ENCODE results near the gene CCNB1.

DNA sequence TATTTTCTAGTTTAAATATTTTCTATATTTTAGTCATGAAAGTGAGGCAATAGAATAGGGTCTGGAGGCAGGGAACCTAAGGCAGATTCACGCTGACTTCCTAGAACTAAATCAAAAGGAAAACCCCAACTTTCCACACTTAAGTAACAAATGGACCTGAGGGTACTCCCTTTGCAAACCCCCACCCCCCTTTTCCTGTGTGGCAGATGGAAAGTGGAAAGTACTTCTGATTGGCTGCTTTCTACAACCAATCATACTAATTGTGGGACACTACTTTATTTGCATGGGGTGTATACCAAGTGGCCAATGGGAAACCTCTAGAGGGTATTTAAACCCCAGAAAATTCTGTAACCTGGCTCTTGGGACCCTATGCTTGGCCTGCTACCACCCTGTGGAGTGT lies 17.7 kb downstream of the CCNB1 start:
- TF ChIP-seq POLR2A (IDR thresholded peaks at IDR 0.05), result no peak
- TF ChIP-seq, protein P1, sequence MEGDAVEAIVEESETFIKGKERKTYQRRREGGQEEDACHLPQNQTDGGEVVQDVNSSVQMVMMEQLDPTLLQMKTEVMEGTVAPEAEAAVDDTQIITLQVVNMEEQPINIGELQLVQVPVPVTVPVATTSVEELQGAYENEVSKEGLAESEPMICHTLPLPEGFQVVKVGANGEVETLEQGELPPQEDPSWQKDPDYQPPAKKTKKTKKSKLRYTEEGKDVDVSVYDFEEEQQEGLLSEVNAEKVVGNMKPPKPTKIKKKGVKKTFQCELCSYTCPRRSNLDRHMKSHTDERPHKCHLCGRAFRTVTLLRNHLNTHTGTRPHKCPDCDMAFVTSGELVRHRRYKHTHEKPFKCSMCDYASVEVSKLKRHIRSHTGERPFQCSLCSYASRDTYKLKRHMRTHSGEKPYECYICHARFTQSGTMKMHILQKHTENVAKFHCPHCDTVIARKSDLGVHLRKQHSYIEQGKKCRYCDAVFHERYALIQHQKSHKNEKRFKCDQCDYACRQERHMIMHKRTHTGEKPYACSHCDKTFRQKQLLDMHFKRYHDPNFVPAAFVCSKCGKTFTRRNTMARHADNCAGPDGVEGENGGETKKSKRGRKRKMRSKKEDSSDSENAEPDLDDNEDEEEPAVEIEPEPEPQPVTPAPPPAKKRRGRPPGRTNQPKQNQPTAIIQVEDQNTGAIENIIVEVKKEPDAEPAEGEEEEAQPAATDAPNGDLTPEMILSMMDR (IDR thresholded peaks at IDR 0.05), result no peak

Measured in lower leg skin (tissue), 3 donors.